ENCODE measurements around the gene MANF. TPM values are rescaled to one million over a fixed set of nuclear protein-coding genes. Genes with fewer than 3 reads are reported as not detected.

The MANF gene
- total and polyA plus RNA-seq, 2 experiments from 2014 or later = 55.6 to 163 TPM

GRCh38 chr3:51391566-51392354, 6.7 kb downstream of the MANF start:
- H3K27me3 ChIP-seq = no peaks in the 10 kb centered on the region
- no peaks in the 10 kb centered on the region for H3K9me3 ChIP-seq (ENCODE audit: low read depth)
- H3K4me3 ChIP-seq = peak overlapping the region; percentile 77
- H3K36me3 ChIP-seq = peaks cover 34% of the 10 kb centered on the region
- DNase-seq (ENCODE audit: low read depth in 1 of 2, low spot score in 1 of 2) = peak; percentile 46 to 53
- no peak for TF ChIP-seq CTCF (IDR thresholded peaks at IDR 0.05; ENCODE audit: low read depth, low read length)
- peak overlapping the region; percentile 98 for H3K27ac ChIP-seq
- H3K4me1 ChIP-seq (ENCODE audit: low read depth) = peaks cover 15% of the 10 kb centered on the region

GRCh38 chr3:51392355-51393133, 7.5 kb downstream of the MANF start:
- no peak for TF ChIP-seq CTCF (IDR thresholded peaks at IDR 0.05; ENCODE audit: low read depth, low read length)
- DNase-seq (ENCODE audit: low read depth in 1 of 2, low spot score in 1 of 2) = no peak
- no peaks in the 10 kb centered on the region for H3K27me3 ChIP-seq
- H3K4me3 ChIP-seq = peak overlapping the region; percentile 77
- peak overlapping the region; percentile 98 for H3K27ac ChIP-seq
- H3K4me1 ChIP-seq (ENCODE audit: low read depth) = peaks cover 15% of the 10 kb centered on the region
- peaks cover 36% of the 10 kb centered on the region for H3K36me3 ChIP-seq
- H3K9me3 ChIP-seq (ENCODE audit: low read depth) = no peaks in the 10 kb centered on the region

- TF ChIP-seq CTCF (IDR thresholded peaks at IDR 0.05; ENCODE audit: low read depth, low read length) = no peak
- no peak overlapping the region for H3K4me3 ChIP-seq
- H3K36me3 ChIP-seq = peaks cover 36% of the 10 kb centered on the region
- H3K4me1 ChIP-seq (ENCODE audit: low read depth) = peaks cover 15% of the 10 kb centered on the region
- no peaks in the 10 kb centered on the region for H3K27me3 ChIP-seq
- DNase-seq (ENCODE audit: low read depth in 1 of 2, low spot score in 1 of 2) = no peak
- no peaks in the 10 kb centered on the region for H3K9me3 ChIP-seq (ENCODE audit: low read depth)
- no peak overlapping the region for H3K27ac ChIP-seq
Observed at GRCh38 chr3:51393134-51393495, 8.0 kb downstream of the MANF start.

- peaks cover 41% of the 10 kb centered on the region for H3K36me3 ChIP-seq
- peaks cover 15% of the 10 kb centered on the region for H3K4me1 ChIP-seq (ENCODE audit: low read depth)
- no peak for DNase-seq (ENCODE audit: low read depth in 1 of 2, low spot score in 1 of 2)
- no peaks in the 10 kb centered on the region for H3K27me3 ChIP-seq
- H3K4me3 ChIP-seq = no peak overlapping the region
- no peak overlapping the region for H3K27ac ChIP-seq
- no peaks in the 10 kb centered on the region for H3K9me3 ChIP-seq (ENCODE audit: low read depth)
- no peak for TF ChIP-seq CTCF (IDR thresholded peaks at IDR 0.05; ENCODE audit: low read depth, low read length)
Observed at GRCh38 chr3:51393564-51393963, 8.5 kb downstream of the MANF start.

GRCh38 chr3:51394541-51394940, 9.4 kb downstream of the MANF start:
- H3K4me3 ChIP-seq = no peak overlapping the region

More at GRCh38 chr3:51394541-51394940, 9.4 kb downstream of the MANF start:
- Histone ChIP-seq H3K27ac (no peak overlapping the region), H3K36me3 (peaks cover 38% of the 10 kb centered on the region), H3K27me3 (no peaks in the 10 kb centered on the region), H3K4me1 (ENCODE audit: low read depth) (peaks cover 15% of the 10 kb centered on the region), H3K9me3 (ENCODE audit: low read depth) (no peaks in the 10 kb centered on the region)
- TF ChIP-seq CTCF (IDR thresholded peaks at IDR 0.05; ENCODE audit: low read depth, low read length) = no peak
- DNase-seq (ENCODE audit: low read depth in 1 of 2, low spot score in 1 of 2) = no peak

All from cardiac muscle cell (in vitro differentiated cells and primary cell).